Bronchus fibroblast of lung (primary cell): ENCODE data around the gene TMEM14B. TPM values are rescaled to one million over a fixed set of nuclear protein-coding genes. Genes with fewer than 3 reads are reported as not detected.

ENCODE experiments used
- total RNA-seq: library from RNA; depleted of rRNA; stranded (reverse); fragments of >200 nt; gene quantifications from 2 replicates; pipeline ENCODE4 v1.2.3, GENCODE V29; 2015

TMEM14B gene
- 106 and 126 TPM in 2 replicates for total RNA-seq

DNA sequence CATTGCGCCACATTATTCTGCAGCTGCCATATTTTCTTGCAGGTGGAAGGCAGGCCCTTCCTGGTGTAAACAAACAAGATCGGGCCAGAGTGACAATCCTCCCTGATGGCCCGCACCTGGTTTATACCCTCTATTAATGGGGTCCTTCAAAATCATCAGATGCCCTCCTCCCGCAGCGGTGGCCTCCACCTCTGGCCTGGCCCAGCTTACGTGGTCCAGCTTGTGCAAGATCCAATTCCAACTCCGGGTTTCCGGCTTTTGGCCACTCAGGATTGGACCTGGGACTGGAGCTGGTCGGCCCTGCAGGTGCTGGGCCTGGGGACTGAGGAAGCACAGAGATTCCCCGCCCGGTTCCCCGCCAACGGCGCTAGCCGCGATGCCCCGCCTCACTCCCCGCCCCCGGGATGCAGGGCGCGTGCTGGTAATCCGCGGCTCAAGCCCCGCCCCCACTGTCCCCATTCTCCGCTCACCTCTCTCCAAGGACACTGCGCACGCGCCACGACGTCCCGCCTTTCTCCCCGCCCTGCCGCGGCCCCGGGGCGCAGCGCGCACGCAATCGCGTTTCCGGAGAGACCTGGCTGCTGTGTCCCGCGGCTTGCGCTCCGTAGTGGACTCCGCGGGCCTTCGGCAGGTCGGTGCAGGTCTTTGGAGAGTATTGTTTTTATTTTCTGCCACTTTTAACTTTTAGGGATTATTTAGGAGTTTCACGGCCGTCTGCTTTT, at the start of gene TMEM14B:
Gene TMEM14B, plus strand, starts transcription at position 555 of the 722 bp plus-strand sequence. CDS start 1,441 bp downstream, outside the sequence.

DNA sequence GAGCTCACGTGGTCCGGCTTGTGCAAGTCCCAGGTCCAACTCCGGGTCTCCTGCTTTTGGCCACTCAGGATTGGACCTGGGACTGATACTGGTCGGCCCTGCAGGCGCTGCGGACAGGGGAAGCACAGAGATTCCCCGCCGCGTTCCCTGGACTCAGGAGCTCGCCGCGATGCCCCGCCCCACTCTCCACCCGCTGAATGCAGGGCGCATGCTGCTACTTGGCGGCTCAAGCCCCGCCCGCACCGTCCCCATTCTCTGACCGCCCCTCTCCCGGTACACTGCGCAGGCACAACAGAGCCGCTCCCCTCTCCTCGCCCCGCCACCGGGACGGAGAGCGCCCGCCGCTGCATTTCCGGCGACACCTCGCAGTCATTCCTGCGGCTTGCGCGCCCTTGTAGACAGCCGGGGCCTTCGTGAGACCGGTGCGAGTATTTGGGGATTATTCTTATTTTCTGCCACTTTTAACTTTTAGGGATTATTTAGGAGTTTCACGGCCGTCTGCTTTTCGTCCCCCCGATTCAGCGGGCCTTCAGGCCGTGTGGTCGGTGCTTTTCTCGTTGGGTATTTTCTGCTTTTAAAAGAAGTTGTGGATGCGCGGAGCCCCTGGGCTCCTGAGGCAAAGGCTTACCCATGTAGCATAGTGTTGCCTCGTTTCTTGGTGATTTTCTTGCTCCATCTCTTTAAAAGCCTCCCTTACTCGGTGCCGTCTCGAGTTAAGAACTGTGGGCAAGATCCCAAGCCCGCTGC, 24.6 kb upstream of the TMEM14B start, which contains the start of gene TMEM14C:
Gene TMEM14C, plus strand, starts transcription at position 251 of the 747 bp plus-strand sequence. CDS start 1,544 bp downstream, outside the sequence.

Other genes starting within 250 kb of the TMEM14B start
- gene GCNT2, start 226.5 kb upstream of the TMEM14B start, total RNA-seq = 0.15 and 0.17 TPM in 2 replicates
- 0.84 and 0.89 TPM in 2 replicates for gene C6orf52, start 53.2 kb upstream of the TMEM14B start, total RNA-seq
- gene PAK1IP1, start 52.8 kb upstream of the TMEM14B start, total RNA-seq = 15.3 and 16.8 TPM in 2 replicates
- 151 and 160 TPM in 2 replicates for gene TMEM14C, start 24.7 kb upstream of the TMEM14B start, total RNA-seq
- gene MAK, start 90.7 kb downstream of the TMEM14B start, total RNA-seq = 0.15 TPM in 1 of 2 replicates, not detected in the other
- gene GCM2, start 134.2 kb downstream of the TMEM14B start, total RNA-seq = not detected in 2 replicates
- under 0.01 and 0.30 TPM in 2 replicates for gene SYCP2L, start 139.2 kb downstream of the TMEM14B start, total RNA-seq